ENCODE results near the gene PTHLH. TPM values are rescaled to one million over a fixed set of nuclear protein-coding genes. Genes with fewer than 3 reads are reported as not detected.

Gene PTHLH
- total and polyA plus RNA-seq, 2 experiments from 2014 or later = not detected

GRCh38 chr12:27957366-27957765 lies 15.2 kb downstream of the PTHLH start (continued):
- TF ChIP-seq ZNF331 (CRISPR knock-in tag; IDR thresholded peaks at IDR 0.05; ENCODE audit: low read depth) = no peak

DNA sequence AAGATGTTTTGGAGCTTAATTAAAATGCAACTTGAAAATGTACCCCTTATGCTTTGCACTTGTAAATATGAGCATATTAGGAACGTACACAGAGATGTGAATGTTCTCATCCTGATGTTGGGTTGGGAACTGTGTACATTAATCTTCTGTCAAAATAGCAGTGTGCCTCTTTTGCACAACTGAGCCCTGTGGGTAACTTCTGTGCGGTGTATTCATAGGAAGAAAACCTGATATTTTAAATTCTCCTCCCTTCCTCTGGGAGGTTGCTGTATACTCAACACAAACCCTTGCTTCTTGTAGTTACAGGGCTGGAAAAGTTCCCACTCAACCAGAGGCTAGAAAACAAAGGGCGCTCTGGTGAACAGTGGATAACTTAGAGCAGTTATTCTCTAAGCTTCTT lies 18.7 kb downstream of the PTHLH start:
- H3F3A ChIP-seq (replicated peaks; ENCODE audit: low read depth) = no peaks in the 10 kb centered on the region
- no peak for ATAC-seq
- H3K36me3 Mint-ChIP-seq (ENCODE audit: low read depth) = no peaks in the 10 kb centered on the region

More for the DNA sequence above, 18.7 kb downstream of the PTHLH start:
- Histone ChIP-seq H3K4me2 (no peak overlapping the region), H3K79me2 (replicated peaks; ENCODE audit: insufficient read depth) (no peaks in the 10 kb centered on the region), H3K4me3 (no peak overlapping the region), H2AFZ (no peak overlapping the region), H3K27me3 (ENCODE audit: insufficient read depth) (no peaks in the 10 kb centered on the region), H3K9me2 (ENCODE audit: insufficient read depth) (no peaks in the 10 kb centered on the region), H4K20me1 (replicated peaks; ENCODE audit: insufficient read depth) (no peaks in the 10 kb centered on the region), H3K36me3 (ENCODE audit: insufficient read depth) (no peaks in the 10 kb centered on the region), H3K4me1 (ENCODE audit: insufficient read depth) (peaks cover 17% of the 10 kb centered on the region), H3K27ac (ENCODE audit: low read depth) (no peak overlapping the region)
- Mint-ChIP-seq H3K9me3 (no peaks in the 10 kb centered on the region), H3K4me3 (no peak overlapping the region), H3K27me3 (ENCODE audit: insufficient read depth, low read depth, poor library complexity) (peaks cover 2% of the 10 kb centered on the region), H3K4me1 (peaks cover 13% of the 10 kb centered on the region), H3K27ac (no peak overlapping the region)
- TF ChIP-seq EZH2 (IDR thresholded peaks at IDR 0.05; ENCODE audit: low read depth, unreplicated experiment) (no peak), EZH2phosphoT487 (IDR thresholded peaks at IDR 0.05; ENCODE audit: unreplicated experiment) (no peak), POLR2AphosphoS5 (IDR thresholded peaks at IDR 0.05; ENCODE audit: low read depth) (no peak), REST (IDR thresholded peaks at IDR 0.05; ENCODE audit: unreplicated experiment) (no peak), ZNF114 (CRISPR knock-in tag; IDR thresholded peaks at IDR 0.05) (no peak), CREB1 (CRISPR knock-in tag; IDR thresholded peaks at IDR 0.05; ENCODE audit: low read depth) (no peak)
- TF ChIP-seq, protein P1, sequence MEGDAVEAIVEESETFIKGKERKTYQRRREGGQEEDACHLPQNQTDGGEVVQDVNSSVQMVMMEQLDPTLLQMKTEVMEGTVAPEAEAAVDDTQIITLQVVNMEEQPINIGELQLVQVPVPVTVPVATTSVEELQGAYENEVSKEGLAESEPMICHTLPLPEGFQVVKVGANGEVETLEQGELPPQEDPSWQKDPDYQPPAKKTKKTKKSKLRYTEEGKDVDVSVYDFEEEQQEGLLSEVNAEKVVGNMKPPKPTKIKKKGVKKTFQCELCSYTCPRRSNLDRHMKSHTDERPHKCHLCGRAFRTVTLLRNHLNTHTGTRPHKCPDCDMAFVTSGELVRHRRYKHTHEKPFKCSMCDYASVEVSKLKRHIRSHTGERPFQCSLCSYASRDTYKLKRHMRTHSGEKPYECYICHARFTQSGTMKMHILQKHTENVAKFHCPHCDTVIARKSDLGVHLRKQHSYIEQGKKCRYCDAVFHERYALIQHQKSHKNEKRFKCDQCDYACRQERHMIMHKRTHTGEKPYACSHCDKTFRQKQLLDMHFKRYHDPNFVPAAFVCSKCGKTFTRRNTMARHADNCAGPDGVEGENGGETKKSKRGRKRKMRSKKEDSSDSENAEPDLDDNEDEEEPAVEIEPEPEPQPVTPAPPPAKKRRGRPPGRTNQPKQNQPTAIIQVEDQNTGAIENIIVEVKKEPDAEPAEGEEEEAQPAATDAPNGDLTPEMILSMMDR (conservative IDR thresholded peaks at IDR 0.05; ENCODE audit: low read depth in 2 of 2) = no peak
- no peak for DNase-seq (ENCODE audit: low spot score)

Data from GM23338 (cell line).